GM15510 (cell line): ENCODE measurements around the gene SARS1.

ENCODE experiments used
- POLR2A ChIP-seq: IDR thresholded peaks from 3 replicates; pipeline ENCODE4 v1.6.1; 2011; ENCODE audit warnings: borderline replicate concordance; ENCODE audit not compliant: insufficient read length; ENCODE audit errors: extremely low read depth

Gene SARS1

GRCh38 chr1:109258481-109259466, 45.1 kb downstream of the SARS1 start:
- no peak for TF ChIP-seq POLR2A

GRCh38 chr1:109259674-109260557, 46.2 kb downstream of the SARS1 start:
- TF ChIP-seq POLR2A = no peak

- no peak for TF ChIP-seq POLR2A
Observed at GRCh38 chr1:109261006-109261405, 47.3 kb downstream of the SARS1 start.

GRCh38 chr1:109261578-109261977, 47.9 kb downstream of the SARS1 start:
- no peak for TF ChIP-seq POLR2A

GRCh38 chr1:109262231-109263055, 48.7 kb downstream of the SARS1 start:
- TF ChIP-seq POLR2A = no peak

- TF ChIP-seq POLR2A = no peak
Observed at GRCh38 chr1:109263234-109263596, 49.5 kb downstream of the SARS1 start.

GRCh38 chr1:109263597-109264378, 50.1 kb downstream of the SARS1 start:
- no peak for TF ChIP-seq POLR2A

- TF ChIP-seq POLR2A = no peak
Observed at GRCh38 chr1:109264379-109264755, 50.6 kb downstream of the SARS1 start.

GRCh38 chr1:109265016-109265415, 51.3 kb downstream of the SARS1 start:
- TF ChIP-seq POLR2A = no peak

GRCh38 chr1:109265741-109266330, 52.1 kb downstream of the SARS1 start:
- no peak for TF ChIP-seq POLR2A

GRCh38 chr1:109266965-109267364, 53.2 kb downstream of the SARS1 start:
- no peak for TF ChIP-seq POLR2A

- TF ChIP-seq POLR2A = no peak
Observed at GRCh38 chr1:109267743-109268300, 54.1 kb downstream of the SARS1 start.
